ENCODE measurements around the gene XIRP2. TPM values are rescaled to one million over a fixed set of nuclear protein-coding genes. Genes with fewer than 3 reads are reported as not detected.

The XIRP2 gene
- total RNA-seq, 1 donor from 2014 or later = 0.14 TPM

GRCh38 chr2:167136879-167137596, 248.8 kb downstream of the XIRP2 start:
- Histone ChIP-seq H3K36me3 (no peaks in the 10 kb centered on the region), H3K9me3 (no peaks in the 10 kb centered on the region), H3K27ac (no peak overlapping the region), H3K4me1 (no peaks in the 10 kb centered on the region), H3K4me3 (no peak overlapping the region), H3K27me3 (no peaks in the 10 kb centered on the region)
- ATAC-seq (no peak), DNase-seq (no peak)
- intact Hi-C loops (cut with DNase I) = no loop called here
- TF ChIP-seq CTCF (IDR thresholded peaks at IDR 0.05) = no peak

GRCh38 chr2:167140330-167140729, 252.1 kb downstream of the XIRP2 start:
- Histone ChIP-seq H3K27me3 (no peaks in the 10 kb centered on the region), H3K27ac (no peak overlapping the region), H3K36me3 (no peaks in the 10 kb centered on the region), H3K4me3 (no peak overlapping the region), H3K9me3 (no peaks in the 10 kb centered on the region), H3K4me1 (no peaks in the 10 kb centered on the region)
- no peak for ATAC-seq
- intact Hi-C loops (cut with DNase I) = no loop called here
- no peak for TF ChIP-seq CTCF (IDR thresholded peaks at IDR 0.05)
- no peak for DNase-seq

- Histone ChIP-seq H3K9me3 (no peaks in the 10 kb centered on the region), H3K27me3 (no peaks in the 10 kb centered on the region), H3K36me3 (no peaks in the 10 kb centered on the region), H3K4me1 (no peaks in the 10 kb centered on the region), H3K27ac (no peak overlapping the region), H3K4me3 (no peak overlapping the region)
- peak; percentile 52 for ATAC-seq
- TF ChIP-seq CTCF (IDR thresholded peaks at IDR 0.05) = no peak
- DNase-seq = no peak
- intact Hi-C loops (cut with DNase I) = no loop called here
Measured at GRCh38 chr2:167140767-167141166, 252.5 kb downstream of the XIRP2 start.

GRCh38 chr2:167142554-167142953, 254.3 kb downstream of the XIRP2 start:
- no peak overlapping the region for H3K27ac ChIP-seq
- no peak overlapping the region for H3K4me3 ChIP-seq
- no peaks in the 10 kb centered on the region for H3K27me3 ChIP-seq
- intact Hi-C loops (cut with DNase I) = no loop called here
- no peak for DNase-seq
- no peaks in the 10 kb centered on the region for H3K9me3 ChIP-seq
- no peaks in the 10 kb centered on the region for H3K4me1 ChIP-seq
- no peaks in the 10 kb centered on the region for H3K36me3 ChIP-seq
- TF ChIP-seq CTCF (IDR thresholded peaks at IDR 0.05) = no peak
- no peak for ATAC-seq

GRCh38 chr2:167144179-167144898, 256.1 kb downstream of the XIRP2 start:
- ATAC-seq (no peak), DNase-seq (no peak)
- H3K4me1 ChIP-seq = no peaks in the 10 kb centered on the region
- no peaks in the 10 kb centered on the region for H3K36me3 ChIP-seq
- no peak overlapping the region for H3K27ac ChIP-seq
- H3K9me3 ChIP-seq = no peaks in the 10 kb centered on the region
- no peaks in the 10 kb centered on the region for H3K27me3 ChIP-seq
- H3K4me3 ChIP-seq = no peak overlapping the region
- intact Hi-C loops (cut with DNase I) = no loop called here
- no peak for TF ChIP-seq CTCF (IDR thresholded peaks at IDR 0.05)

Data from upper lobe of right lung (tissue), 1 donor.